ENCODE measurements around the gene ASB17.

GRCh38 chr1:75884437-75884836 is 47.8 kb downstream of the ASB17 start:
- TF ChIP-seq FOXM1 (IDR thresholded peaks at IDR 0.05; ENCODE audit: borderline replicate concordance) (no peak), BHLHE40 (IDR thresholded peaks at IDR 0.05; ENCODE audit: borderline replicate concordance) (no peak), SP1 (IDR thresholded peaks at IDR 0.05) (no peak), FOXK2 (IDR thresholded peaks at IDR 0.05) (no peak), ELF4 (IDR thresholded peaks at IDR 0.05) (no peak), TARDBP (IDR thresholded peaks at IDR 0.05) (no peak), NFRKB (IDR thresholded peaks at IDR 0.05) (no peak), ARNT (IDR thresholded peaks at IDR 0.05) (no peak), LEF1 (IDR thresholded peaks at IDR 0.05; ENCODE audit: borderline replicate concordance) (no peak), L3MBTL2 (conservative IDR thresholded peaks at IDR 0.05) (no peak), ZNF384 (IDR thresholded peaks at IDR 0.05) (no peak), HDGF (IDR thresholded peaks at IDR 0.05; ENCODE audit: borderline replicate concordance) (no peak), FOXA1 (IDR thresholded peaks at IDR 0.05) (no peak)
- TF ChIP-seq, protein P1, sequence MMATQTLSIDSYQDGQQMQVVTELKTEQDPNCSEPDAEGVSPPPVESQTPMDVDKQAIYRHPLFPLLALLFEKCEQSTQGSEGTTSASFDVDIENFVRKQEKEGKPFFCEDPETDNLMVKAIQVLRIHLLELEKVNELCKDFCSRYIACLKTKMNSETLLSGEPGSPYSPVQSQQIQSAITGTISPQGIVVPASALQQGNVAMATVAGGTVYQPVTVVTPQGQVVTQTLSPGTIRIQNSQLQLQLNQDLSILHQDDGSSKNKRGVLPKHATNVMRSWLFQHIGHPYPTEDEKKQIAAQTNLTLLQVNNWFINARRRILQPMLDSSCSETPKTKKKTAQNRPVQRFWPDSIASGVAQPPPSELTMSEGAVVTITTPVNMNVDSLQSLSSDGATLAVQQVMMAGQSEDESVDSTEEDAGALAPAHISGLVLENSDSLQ (IDR thresholded peaks at IDR 0.05): no peak
